Activated effector memory CD4-positive, alpha-beta T cell treated with Interleukin-2 at 50 U/mL for 16 hours (primary cell): ENCODE measurements around the gene CST5.
"Not testable (repeated sequence)": the region's sequence is repeated elsewhere in the genome, so short reads cannot be mapped to it uniquely, and the experiment has no call there.

Source experiments
- DNase-seq: peaks from one replicate; pipeline ENCODE4 v3.0.0-alpha.2; 2020

The CST5 gene

DNA sequence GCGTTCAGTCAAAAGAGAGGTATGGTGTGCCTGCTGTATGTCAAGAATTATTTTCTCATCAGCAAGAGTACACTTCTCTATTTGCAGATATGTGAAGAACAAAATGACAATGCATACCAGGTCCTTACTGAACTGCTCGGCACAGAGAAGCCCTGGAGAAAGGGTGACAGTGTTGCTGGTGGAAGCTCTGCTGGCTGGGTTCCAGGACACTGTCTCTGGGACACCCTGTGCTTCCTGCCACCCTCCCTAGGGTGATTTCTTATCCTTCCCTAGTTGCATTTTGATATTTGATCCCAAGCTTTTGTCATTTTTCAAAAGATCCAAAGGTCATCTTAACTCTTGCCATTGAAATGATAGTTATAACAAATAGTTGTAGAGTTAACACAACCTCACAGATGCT is 8.3 kb upstream of the CST5 start:
- no peak for DNase-seq

DNA sequence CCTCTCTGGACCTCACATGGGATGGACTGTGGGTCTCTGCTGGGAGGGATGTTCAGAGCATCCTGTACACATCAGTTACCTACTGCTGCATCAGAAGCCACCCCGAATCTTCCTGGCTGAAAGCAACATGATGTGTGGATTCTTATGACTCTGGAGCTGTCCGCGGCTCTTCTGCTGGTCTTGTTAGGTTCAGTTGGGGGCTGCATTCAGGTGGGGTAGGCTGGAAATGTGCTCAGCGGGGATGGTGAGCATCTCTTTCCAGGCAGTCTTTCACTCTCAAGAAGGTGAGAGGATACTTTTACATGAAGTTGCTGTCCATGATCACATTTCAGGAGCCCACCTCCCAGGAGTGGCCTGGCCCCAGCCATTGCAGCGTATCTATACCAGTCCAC is 5.2 kb upstream of the CST5 start:
- DNase-seq = no peak

DNA sequence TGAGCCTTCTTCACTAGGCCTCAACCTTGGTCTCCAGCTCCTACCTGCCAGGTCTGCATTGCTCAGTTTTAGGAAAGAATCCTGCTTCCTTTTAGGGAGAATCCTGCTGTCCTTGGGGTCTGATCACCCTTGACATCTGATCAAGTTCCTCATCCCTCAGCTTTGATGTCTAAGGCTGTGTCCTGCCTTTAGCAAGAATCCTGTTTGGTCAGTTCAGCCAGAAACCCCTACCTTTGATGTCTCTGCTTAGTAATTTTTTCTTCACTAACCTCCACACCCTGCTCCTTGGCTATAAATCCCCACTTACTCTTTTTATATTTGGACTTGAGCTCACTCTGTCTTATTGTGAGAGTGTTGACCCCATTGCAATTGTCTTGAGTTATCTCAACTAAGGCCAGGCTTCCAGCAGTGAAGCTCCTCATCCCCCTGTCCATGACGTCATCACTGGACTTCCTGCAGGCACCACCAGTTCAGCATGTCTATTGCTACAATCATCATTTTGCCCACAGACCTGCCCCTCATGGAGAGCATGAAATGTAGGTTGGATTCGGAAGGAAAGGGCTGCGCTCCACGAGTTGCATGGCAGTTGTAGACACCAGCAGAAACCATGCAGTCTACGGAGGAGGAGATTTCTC is 4.7 kb upstream of the CST5 start:
- DNase-seq = no peak

DNA sequence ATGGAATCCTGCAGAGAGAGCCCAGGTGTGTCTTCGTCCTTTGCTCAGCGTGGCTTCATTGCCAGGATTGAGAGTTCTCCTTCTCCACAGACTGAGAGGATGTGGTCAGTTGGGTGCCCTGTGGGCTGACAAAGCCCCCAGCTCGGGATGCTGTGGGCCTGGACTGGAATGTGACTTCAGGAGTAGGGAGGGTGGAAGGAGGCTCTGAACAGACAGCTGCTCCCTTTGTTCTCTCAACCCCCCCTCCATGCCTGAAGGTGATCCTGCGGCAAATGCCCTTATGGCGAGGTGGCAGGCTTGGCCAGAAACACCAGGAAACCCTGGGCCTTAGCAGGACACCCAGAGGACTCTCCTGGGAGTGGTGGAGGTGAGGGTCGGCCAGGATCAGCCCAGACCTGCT is 1.8 kb upstream of the CST5 start:
- no peak for DNase-seq

DNA sequence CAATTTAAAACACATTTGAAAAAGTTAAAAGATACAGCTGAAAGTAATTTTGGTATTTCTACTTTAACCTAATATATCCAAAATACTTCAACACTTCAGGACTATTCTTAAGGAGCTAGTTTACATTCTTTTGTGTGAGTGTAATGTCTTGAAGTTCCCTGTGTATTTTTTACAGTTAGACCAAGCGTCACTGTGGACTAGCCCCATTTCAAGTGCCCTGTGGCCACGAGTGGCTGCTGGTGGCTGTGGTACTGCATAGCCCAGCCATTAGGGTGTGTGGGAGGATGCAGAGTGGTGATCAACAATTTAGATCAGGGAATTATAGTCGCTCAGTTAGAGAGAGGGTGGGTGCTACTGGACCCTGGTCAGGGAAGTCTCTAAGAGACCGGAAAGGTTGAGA is 869 bp upstream of the CST5 start:
- DNase-seq = no peak

DNA sequence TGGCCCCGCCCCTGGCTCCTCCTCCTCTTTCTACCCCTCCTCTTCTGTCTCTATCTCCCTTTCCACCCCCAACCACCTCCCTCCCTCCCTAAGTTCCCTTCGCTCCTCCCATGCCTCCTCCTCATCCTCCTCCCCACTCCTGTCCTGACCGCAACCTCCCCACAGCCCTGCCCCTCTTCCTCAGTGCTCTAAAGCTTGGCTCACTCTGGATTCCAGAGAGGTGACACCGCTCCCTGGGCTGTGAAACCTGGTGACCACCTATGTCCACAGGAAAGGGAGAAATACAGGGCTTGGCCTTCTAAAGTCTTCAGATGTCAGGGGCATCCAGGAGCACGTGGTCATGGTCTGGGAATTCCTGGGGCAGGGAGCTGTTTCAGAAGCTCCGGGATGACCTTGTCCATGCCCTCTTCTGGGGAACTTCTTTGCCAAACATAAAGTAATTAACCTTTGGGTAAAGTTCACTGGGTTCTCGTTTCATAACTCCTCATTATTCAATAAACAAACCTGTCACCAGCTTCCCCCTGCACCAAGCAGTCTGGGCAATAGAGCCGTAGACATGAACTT is 345 bp upstream of the CST5 start:
- no peak for DNase-seq

DNA sequence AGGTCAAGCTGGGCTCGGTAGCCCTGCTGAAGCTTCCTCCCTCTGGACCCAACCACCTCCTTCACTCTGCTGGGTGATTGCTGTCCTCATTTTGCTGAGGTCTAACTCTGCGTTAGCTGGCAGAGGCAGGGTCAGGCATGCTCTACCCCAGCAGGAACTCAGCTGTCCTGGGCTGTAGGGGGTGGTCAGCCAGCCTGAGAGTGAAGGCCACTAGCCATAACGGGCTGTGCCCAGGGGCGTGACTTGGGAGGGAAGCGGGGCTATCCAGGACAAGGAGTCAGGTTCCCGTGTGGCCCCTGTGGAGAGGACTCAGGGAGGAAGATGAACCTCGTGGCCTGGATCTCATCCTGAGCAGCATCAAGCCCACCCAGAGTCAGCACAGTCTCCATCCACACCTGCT is 761 bp downstream of the CST5 start:
- no peak for DNase-seq

DNA sequence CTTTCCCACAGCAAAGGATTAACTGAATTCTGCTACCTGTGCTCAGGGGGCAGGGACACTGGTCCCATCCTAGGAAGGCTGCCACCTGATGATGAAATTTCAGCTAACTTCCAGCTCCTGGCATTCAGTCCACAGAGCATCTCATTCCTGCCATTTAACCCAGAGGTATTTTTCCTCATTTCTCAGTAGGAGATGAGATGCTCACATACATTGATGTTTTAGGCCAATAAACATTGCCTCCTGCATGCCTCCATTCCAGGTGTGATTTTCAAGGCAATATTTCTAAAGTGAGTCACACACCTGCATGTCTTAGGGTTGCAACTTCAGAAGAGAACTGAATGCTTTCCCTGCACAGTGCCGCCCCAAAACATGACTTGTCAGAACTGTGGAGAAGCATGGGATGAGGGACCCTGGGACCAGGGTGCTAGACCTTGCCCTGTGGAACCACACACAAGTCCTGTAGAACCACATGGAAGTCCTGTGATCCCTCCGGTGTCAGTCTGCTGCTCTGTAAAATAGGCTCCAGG is 1.5 kb downstream of the CST5 start:
- not testable (repeated sequence) for DNase-seq

DNA sequence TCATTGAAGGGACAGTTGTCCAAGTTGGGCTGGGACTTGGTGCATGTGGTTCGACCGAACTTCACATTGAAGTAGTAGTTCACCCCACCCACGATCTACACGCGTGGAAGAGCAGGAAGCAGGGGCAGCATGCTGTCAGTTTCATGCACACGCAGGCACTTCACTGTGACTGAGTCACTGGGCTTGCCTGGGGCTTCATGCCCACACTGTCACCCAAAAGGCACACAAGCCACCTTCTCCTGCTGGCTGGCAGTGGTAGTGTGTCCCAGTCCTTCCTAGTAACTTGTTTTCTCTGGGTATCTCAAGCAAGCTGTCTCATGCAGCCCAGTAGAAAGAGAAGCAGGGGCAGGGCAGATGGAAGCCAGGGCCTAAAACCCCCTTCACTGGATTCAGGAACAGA is 2.0 kb downstream of the CST5 start:
- no peak for DNase-seq

DNA sequence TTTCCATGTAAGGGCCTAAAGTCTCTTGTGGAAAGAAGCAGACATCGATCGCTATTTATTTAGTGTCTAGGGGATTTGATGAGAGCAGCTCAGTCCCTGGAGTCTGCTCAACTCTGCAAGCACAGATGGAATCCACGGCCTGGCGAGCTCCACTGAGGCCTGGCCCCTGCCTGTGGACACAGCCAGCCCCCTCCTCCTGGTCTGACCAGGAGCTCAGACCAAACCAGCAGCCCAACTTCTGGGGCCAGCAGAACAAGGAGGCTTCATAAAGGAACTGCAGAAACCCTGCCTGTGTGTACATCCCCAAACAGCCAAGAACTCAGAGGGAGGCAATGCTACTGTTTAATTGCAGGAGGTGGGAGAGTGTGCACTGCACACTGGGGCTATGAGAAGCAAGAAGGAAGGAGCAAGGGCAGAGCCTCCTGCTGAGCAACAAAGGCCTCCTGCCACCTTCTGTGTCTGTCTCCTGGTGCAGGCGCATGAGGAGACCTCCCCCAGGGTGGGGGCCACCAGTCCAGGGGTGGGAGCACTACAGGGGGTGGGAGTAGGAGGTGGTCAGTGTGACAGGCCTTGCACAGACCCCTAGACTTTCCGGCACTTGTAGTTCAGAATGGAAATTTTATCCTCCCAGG is 3.8 kb downstream of the CST5 start:
- no peak for DNase-seq

DNA sequence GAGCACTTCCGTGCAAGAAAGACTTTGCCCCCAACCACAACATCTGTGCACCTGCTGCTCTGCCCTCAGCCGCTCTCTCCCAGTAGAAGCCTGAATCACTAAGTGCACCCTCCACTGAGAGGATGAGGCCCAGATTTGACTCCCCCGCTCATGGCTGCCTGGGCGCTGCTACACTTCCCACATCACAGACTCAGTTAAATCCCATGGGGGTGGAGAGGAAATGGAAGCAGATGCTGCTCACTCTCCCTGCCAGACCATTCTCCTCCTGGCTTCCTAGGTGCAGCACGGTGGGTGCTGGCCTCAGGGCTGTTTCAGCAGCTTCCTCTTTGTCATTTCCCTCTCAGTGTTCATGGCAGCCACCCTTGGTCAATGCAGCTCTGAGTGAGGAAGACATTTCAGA is 4.8 kb downstream of the CST5 start:
- no peak for DNase-seq

DNA sequence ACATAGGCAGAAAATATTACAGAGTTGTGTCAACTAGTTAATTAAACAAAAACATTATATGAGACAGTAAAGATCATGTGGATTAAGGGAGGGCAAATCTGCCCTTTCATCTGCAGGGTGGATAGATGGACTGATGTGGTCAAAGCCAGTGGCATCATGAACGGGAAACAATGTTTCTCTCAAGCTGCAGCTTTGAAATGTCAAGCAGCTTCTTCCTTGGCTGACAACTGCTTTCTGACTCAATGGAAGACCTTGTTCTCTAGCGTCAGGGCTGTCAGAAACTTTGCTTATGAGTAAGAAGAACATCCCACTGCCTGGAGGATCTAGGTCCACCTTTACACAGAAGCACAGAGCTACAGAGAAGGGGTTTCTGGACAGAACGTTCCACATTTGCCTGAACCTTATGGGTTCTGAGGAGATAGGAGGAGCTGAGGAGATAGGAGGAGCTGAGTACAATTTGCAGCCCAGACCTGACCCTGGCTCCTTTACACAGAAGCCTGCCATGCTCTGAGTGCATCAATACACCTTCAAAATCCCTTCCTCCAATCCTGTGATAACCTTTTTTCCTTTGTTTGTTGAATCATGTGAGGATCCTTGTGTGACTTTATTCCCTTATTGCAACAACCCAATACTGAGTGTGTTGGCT is 6.1 kb downstream of the CST5 start:
- no peak for DNase-seq

DNA sequence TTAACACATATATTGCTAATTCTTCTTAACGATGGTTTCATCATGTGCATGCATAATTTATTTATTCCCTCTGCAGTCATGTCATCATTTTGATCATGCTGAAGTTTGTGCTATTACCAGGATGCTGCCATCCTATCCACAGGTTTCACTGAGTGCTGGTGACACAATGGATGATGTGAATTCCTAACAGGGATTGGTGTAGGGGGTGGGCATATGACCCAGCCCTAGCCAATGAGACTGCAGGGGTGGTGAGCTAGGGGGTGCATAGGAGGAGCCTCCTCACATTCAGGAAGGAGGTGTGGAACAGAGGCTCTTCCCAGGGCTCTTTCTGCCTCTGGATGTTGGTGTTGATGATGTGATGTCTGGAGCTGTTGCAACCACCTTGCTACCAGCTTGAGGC is 7.5 kb downstream of the CST5 start:
- no peak for DNase-seq

DNA sequence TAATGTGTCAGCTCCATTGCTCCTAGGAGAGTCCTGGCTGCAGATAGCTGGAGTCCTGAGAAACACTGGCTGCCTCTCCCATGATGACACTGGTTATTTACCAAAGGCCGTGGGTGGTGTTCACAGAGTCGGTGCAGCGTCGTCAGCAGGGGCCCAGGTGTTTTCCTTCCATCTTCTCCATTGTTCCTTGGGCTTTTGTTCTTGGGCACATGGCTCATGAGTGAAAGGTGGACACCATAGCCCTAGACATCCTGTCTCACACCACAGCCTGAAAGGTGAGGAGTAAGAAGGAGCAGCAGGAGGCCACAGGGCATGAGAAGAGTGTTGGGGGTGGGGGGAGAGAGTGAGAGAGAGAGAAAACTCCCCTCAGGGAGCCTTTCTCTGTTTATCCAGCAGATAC is 9.1 kb downstream of the CST5 start:
- no peak for DNase-seq

DNA sequence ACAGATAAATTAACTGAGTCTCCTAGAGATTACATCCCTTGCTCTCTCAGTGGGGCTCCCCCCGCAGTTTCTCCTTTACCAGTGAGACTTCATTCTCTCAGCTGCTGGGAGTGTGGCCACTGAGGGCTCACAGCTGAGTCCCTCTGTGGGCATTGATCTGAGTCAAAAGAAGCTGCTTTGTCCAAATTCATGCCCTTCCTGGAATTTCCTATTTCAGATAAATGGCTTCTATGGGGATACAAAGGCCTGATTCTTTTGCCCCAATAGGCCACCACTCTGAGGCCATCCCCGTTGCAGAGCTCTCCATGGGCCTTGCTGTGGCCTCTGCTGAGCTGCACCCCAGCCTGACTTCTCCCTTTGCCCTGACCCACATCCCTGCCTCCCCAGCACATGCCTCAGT is 10.0 kb downstream of the CST5 start:
- no peak for DNase-seq

DNA sequence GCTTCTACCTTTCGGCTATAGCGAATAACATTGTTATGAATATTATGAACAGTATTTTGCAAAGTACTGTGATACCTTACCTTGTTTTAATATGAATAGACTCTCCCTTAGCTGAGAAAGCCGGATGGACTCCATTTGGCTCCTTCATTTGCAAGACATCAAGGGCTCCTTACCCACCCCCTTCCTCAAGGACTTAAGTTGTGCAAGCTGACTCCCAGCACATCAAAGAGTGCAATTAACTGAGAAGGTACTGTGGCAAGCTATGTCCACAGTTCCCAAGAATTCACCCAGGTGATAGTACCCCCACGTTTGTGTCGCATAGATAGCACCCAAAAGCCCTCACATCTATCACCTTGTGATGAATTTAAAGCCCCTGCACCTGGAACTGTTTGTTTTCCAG is 11.2 kb downstream of the CST5 start:
- DNase-seq = no peak

DNA sequence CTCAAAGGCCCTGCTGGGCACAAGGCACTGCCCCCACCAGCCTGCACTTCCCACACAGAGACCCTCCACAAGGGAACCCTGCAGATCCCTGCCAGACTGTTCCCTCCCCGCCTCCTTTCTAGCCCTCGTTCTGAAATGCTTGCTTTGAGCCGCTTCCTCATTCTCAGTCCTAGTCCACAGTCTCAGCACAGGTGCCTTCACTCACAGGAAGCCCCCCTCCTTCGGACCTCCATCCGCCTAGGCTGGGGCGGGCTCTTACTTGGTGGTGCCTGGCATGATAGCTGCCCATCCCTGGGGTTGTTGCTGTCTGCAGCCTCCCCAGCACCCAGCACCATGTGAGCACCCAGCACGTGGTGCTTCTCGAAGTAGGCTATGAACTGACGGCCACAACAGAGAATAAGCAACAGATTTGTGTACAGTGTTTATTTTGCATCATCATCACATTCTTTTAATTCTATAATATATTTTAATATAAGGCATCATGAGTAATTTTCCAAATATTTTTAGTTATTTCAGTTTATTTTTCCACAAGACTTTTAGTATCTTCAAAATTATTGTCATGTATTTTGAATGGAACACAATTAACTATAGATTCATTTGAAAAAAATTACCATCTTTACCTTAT is 12.3 kb downstream of the CST5 start:
- no peak for DNase-seq

DNA sequence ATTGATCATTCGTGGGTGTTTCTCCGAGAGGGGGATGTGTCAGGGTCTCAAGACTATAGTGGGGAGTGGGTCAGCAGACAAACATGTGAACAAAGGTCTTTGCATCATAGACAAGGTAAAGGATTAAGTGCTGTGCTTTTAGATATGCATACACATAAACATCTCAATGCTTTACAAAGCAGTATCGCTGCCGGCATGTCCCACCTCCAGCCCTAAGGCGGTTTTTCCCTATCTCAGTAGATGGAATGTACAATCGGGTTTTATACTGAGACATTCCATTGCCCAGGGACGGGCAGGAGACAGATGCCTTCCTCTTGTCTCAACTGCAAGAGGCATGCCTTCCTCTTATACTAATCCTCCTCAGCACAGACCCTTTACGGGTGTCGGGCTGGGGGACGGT is 18.8 kb downstream of the CST5 start:
- not testable (repeated sequence) for DNase-seq

DNA sequence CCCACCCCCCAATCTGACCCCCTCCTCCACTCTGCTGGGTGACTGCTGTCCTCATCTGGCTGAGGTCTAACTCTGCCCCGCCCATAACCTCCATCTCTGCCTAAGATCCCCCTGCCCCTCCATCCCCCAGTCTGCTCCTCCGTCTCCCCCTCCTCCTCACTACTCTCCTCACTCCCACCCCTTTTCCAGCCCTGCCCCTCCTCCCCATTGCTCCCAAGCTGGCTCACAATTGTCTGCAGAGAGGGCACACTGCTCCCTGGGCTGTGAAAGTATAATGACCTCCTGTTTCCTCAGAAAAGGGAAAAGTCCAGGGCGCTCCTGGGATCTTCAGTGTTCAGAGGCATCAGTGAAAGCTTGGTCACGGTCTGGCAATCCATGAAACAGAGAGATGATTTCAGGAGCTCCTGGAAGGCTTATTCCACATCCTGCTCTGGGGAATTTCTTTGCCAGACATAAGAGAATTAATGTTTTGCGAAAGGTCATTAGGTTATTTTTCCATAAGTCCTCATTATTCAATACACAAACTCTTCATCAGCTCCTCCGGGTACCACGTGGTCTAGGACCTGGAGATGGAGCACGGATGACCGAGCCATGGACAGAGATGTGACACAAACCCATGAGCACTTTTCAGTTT is 21.5 kb downstream of the CST5 start:
- no peak for DNase-seq

DNA sequence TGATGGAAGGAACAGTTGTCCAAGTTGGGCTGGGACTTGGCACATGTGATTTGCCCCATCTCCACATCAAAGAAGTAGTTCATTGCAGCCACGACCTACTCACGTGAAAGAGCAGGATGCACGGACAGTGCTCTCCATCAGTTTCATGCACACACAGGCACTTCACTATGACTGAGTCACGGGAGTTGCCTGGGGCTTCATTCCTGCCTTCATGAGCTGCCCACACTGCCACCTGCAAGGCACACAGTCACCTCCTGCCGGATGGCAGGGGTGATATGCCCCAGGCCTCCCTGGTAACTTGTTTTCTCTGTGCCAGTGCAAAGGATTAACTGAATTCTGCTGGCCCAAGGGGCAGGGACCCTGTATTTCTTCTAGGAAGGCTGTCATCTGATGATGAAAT is 22.8 kb downstream of the CST5 start:
- no peak for DNase-seq

DNA sequence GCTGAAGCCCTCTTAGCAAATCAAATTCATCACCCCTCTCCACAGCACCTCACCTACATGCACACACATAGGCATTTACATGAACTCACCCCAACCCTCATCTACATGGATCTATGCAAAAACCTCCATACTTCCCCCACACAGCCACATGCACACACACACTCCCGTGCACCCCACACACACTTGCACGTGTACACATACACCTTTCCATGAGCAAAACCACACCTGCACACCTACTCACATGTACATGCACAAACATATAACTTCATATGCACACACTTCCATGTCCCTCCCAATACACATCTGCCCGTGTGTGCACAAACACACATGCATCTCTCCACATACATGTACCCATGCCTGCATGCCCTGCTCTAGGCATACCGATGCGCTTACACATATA is 23.3 kb downstream of the CST5 start:
- DNase-seq = no peak

DNA sequence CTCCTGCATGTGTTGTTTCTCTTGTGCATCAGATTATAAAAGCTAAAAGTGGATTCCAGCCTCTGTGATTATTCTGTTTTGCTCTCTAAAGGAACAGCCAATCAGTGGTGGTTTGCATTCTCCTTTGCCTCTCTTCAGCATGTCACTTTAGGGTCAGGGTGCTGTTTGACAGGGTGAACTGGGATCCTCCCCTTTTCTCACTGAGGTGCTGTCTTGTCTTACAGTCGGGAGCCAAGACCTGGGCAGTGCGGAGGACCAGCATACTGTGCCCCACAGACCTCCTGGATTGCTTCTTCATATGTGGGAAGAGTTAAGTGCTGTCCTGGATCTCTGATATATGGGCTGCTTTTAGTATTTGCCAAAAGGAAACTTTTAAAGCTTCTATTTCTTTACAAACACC is 37.9 kb downstream of the CST5 start:
- DNase-seq = no peak

DNA sequence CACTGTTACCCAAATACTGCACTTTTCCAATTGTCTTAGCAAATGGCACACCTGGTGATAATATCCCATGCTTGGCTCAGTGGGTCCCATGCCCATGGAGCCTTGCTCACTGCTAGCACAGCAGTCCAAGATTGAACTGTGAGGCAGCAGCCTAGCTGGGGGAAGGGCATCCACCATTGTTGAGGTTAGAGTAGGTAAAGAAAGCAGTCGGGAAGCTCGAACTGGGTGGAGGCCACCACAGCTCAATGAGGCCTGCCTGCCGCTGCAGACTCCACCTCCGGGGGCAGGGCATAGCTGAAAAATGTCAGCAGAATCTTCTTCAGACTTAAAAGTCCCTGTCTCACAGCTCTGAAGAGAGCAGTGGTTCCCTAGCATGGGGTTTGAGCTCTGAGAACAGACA is 43.8 kb downstream of the CST5 start:
- DNase-seq = no peak
